ENCODE measurements around the gene GAREM1. TPM values are rescaled to one million over a fixed set of nuclear protein-coding genes. Genes with fewer than 3 reads are reported as not detected.

GAREM1 gene
- total RNA-seq, 1 donor from 2014 or later: 7.7 TPM

DNA sequence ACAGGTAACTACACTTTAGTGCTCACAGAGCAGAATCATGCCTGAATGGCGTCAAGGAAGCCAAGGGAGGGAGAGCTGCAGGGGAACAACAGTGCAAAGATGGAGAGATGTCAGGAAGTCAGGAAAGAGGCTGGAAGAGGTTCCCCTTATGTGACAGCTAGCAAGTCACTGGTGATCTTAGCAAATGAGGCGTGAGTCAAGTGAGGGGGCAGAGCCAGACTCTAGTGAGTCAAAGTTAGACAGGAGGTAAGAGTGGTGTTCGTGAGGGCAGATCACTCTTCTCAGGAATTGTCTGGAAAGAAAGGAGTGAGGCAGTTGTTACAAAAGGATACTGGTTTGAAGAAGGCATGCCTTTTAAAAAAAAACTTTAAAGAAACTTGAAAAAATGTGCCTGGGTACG is 193.8 kb downstream of the GAREM1 start:
- Mint-ChIP-seq H3K4me1 (ENCODE audit: low read depth) (peaks cover 29% of the 10 kb centered on the region), H3K4me3 (ENCODE audit: unreplicated experiment) (no peak overlapping the region), H3K27ac (ENCODE audit: unreplicated experiment) (no peak overlapping the region), H3K9me3 (ENCODE audit: low read depth) (no peaks in the 10 kb centered on the region), H3K27me3 (ENCODE audit: low read depth) (no peaks in the 10 kb centered on the region), H3K36me3 (ENCODE audit: low read depth) (peaks cover 3% of the 10 kb centered on the region)
- DNase-seq (ENCODE audit: low spot score): no peak
- TF ChIP-seq CTCF (IDR thresholded peaks at IDR 0.05): no peak

GRCh38 chr18:32276256-32276655 is 194.4 kb downstream of the GAREM1 start:
- Mint-ChIP-seq H3K4me1 (ENCODE audit: low read depth) (peaks cover 28% of the 10 kb centered on the region), H3K4me3 (ENCODE audit: unreplicated experiment) (no peak overlapping the region), H3K36me3 (ENCODE audit: low read depth) (peaks cover 3% of the 10 kb centered on the region), H3K9me3 (ENCODE audit: low read depth) (no peaks in the 10 kb centered on the region), H3K27me3 (ENCODE audit: low read depth) (no peaks in the 10 kb centered on the region), H3K27ac (ENCODE audit: unreplicated experiment) (no peak overlapping the region)
- DNase-seq (ENCODE audit: low spot score): no peak
- TF ChIP-seq CTCF (IDR thresholded peaks at IDR 0.05): no peak

DNA sequence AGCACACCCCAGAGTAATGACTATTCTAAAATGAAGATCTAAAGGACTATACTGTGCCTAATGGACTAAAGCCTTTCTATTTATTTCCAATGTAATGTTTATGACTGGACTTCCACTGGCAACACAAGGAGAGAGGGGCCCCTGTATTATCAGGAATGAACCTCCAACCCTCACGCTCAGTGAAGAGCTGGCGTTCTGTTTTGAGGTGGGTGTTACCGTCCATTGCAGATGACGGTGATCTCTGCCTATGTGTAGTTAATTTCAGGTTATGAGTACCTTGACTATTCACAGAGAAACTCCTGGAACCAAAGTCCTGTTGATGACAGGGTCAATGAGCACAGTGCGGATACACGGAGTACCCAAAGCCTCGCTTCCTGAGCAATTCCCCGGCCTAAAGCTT is 195.5 kb downstream of the GAREM1 start:
- peaks cover 17% of the 10 kb centered on the region for H3K4me1 Mint-ChIP-seq (ENCODE audit: low read depth)
- no peak for DNase-seq (ENCODE audit: low spot score)
- no peak overlapping the region for H3K4me3 Mint-ChIP-seq (ENCODE audit: unreplicated experiment)
- peaks cover 3% of the 10 kb centered on the region for H3K36me3 Mint-ChIP-seq (ENCODE audit: low read depth)
- no peaks in the 10 kb centered on the region for H3K27me3 Mint-ChIP-seq (ENCODE audit: low read depth)
- no peak for TF ChIP-seq CTCF (IDR thresholded peaks at IDR 0.05)
- H3K27ac Mint-ChIP-seq (ENCODE audit: unreplicated experiment): no peak overlapping the region
- H3K9me3 Mint-ChIP-seq (ENCODE audit: low read depth): no peaks in the 10 kb centered on the region

DNA sequence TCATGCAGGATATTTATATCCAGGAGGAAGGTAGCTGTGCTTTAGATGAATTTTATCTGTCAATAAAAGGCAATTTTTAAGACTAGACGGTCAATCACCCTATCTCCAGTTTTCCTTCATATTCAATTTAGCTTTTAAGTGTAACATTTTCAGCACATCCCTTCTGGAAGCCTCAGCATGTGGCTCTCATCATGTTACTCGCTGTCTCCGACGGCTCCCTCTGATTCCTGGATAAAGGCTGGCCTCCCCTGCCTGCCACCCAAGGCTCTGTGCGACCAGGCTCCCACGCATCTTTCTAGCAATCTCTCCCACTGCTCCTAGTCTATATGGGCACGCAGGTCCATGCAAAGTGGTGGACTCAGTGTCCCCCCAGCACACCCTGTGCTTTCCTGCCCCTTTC is 196.4 kb downstream of the GAREM1 start:
- Mint-ChIP-seq H3K36me3 (ENCODE audit: low read depth) (peaks cover 5% of the 10 kb centered on the region), H3K4me1 (ENCODE audit: low read depth) (peaks cover 15% of the 10 kb centered on the region), H3K4me3 (ENCODE audit: unreplicated experiment) (no peak overlapping the region), H3K27me3 (ENCODE audit: low read depth) (no peaks in the 10 kb centered on the region), H3K9me3 (ENCODE audit: low read depth) (no peaks in the 10 kb centered on the region), H3K27ac (ENCODE audit: unreplicated experiment) (no peak overlapping the region)
- no peak for DNase-seq (ENCODE audit: low spot score)
- no peak for TF ChIP-seq CTCF (IDR thresholded peaks at IDR 0.05)

GRCh38 chr18:32271672-32272208 is 198.9 kb downstream of the GAREM1 start:
- H3K9me3 Mint-ChIP-seq (ENCODE audit: low read depth): no peaks in the 10 kb centered on the region
- H3K4me3 Mint-ChIP-seq (ENCODE audit: unreplicated experiment): no peak overlapping the region
- no peak for DNase-seq (ENCODE audit: low spot score)
- H3K27ac Mint-ChIP-seq (ENCODE audit: unreplicated experiment): no peak overlapping the region
- peaks cover 2% of the 10 kb centered on the region for H3K4me1 Mint-ChIP-seq (ENCODE audit: low read depth)
- H3K36me3 Mint-ChIP-seq (ENCODE audit: low read depth): peaks cover 10% of the 10 kb centered on the region
- peak; percentile 95 for TF ChIP-seq CTCF (IDR thresholded peaks at IDR 0.05)
- no peaks in the 10 kb centered on the region for H3K27me3 Mint-ChIP-seq (ENCODE audit: low read depth)

Data from chondrocyte (in vitro differentiated cells).